Measurements from ENCODE around the gene RBM14. TPM values are rescaled to one million over a fixed set of nuclear protein-coding genes. Genes with fewer than 3 reads are reported as not detected.

The RBM14 gene
- total and polyA plus RNA-seq, 10 of the 15 experiments (the other 5 are each of a cell fraction or from before 2014, with no cell fraction given): 5.4 to 140 (median 44.5) TPM

GRCh38 chr11:66632952-66633351 is 16.5 kb downstream of the RBM14 start:
- CTCF ChIA-PET: interaction anchor here (2.0 to 7.0 kb wide), 2 partner anchors 12 to 45 kb away, joined by 8 to 71 read pairs; partner anchors contain the start of genes RBM14 and RBM4B
- intact Hi-C loops (cut with micrococcal nuclease; ENCODE audit: unreplicated experiment): no loop called here

More at GRCh38 chr11:66632952-66633351, 16.5 kb downstream of the RBM14 start:
- WGBS (ENCODE audit: insufficient coverage, insufficient replicate concordance, low lambda C conversion rate, missing lambda C conversion rate): 20% methylated on average over 2 of the region's 2 CpGs
- Histone ChIP-seq H2AFZ (ENCODE audit: control insufficient read depth, low read depth, low read length) (no peak overlapping the region), H3K79me2 (ENCODE audit: control insufficient read depth, insufficient read depth, low read length) (peaks cover 68% of the 10 kb centered on the region), H3K9me3 (replicated peaks; ENCODE audit: control insufficient read depth, insufficient read depth, low read length) (no peaks in the 10 kb centered on the region; the same call in 2 of the 3 replicates), H3K27me3 (replicated peaks in 1 of 2; ENCODE audit: control insufficient read depth in 2 of 2, insufficient read depth in 2 of 2, low read length in 1 of 2) (no peaks in the 10 kb centered on the region), H3K36me3 (ENCODE audit: control insufficient read depth in 2 of 2, insufficient read depth in 2 of 2, low read length in 1 of 2) (peaks cover 10 to 25% of the 10 kb centered on the region in 2 experiments), H4K20me1 (ENCODE audit: control insufficient read depth, insufficient read depth) (no peaks in the 10 kb centered on the region), H3K4me3 (no peak overlapping the region), H3K27ac (ENCODE audit: control insufficient read depth, insufficient read depth) (no peak overlapping the region), H3K4me2 (ENCODE audit: control insufficient read depth, insufficient read depth) (no peak overlapping the region), H3K4me1 (ENCODE audit: control insufficient read depth, insufficient read depth, low read length) (0 out of 2 replicates have a peak, but pooled peaks cover 2% of the 10 kb centered on the region), H3K9ac (ENCODE audit: control insufficient read depth, insufficient read depth, low read length) (no peak overlapping the region)
- BruUV-seq (replicated peaks): no TSS peak
- DNase-seq (ENCODE audit: low read depth, low spot score) (no peak), ATAC-seq (no peak), FAIRE-seq (no peak)
- RAD21 ChIA-PET (ENCODE audit: unreplicated experiment): interaction anchor here (0.9 kb wide), 1 partner anchor 11 kb away, joined by 3 read pairs; no protein-coding TSS in a partner anchor
- in situ Hi-C loops (cut with MboI): no loop called here
- TF ChIP-seq ESRRA (IDR thresholded peaks at IDR 0.05; ENCODE audit: low read length): no peak
- no peak for TF ChIP-seq ATF3 (IDR thresholded peaks at IDR 0.05; ENCODE audit: borderline replicate concordance, extremely low read depth, low read depth, low read length)
- no peak for TF ChIP-seq CEBPB (IDR thresholded peaks at IDR 0.05; ENCODE audit: borderline replicate concordance in 1 of 2, low read depth in 2 of 2, low read length in 2 of 2)
- TF ChIP-seq REST (IDR thresholded peaks at IDR 0.05; ENCODE audit: low read depth, low read length): no peak
- no peak for TF ChIP-seq RELA (IDR thresholded peaks at IDR 0.05; ENCODE audit: borderline replicate concordance, partially characterized antibody)
- no peak for TF ChIP-seq BACH1 (IDR thresholded peaks at IDR 0.05; ENCODE audit: borderline replicate concordance)
- TF ChIP-seq KLF5 (IDR thresholded peaks at IDR 0.05; ENCODE audit: partially characterized antibody): no peak
- no peak for TF ChIP-seq CHD4 (IDR thresholded peaks at IDR 0.05)
- TF ChIP-seq NRF1 (conservative IDR thresholded peaks at IDR 0.05; ENCODE audit: low read depth, low read length): no peak
- SMC1A ChIA-PET (ENCODE audit: uncharacterized antibody, unreplicated experiment): interaction anchor here (0.8 to 1.6 kb wide), 5 partner anchors 10 to 44 kb away, joined by 3 to 4 read pairs (median 4); no protein-coding TSS in a partner anchor
- POLR2A ChIA-PET: interaction anchor here (0.6 kb wide), 1 partner anchor 21 kb away, joined by 4 read pairs; no protein-coding TSS in a partner anchor
